Liver (tissue), 9 donors: ENCODE results near the gene CCDC152. TPM values are rescaled to one million over a fixed set of nuclear protein-coding genes. Genes with fewer than 3 reads are reported as not detected.
"Not testable (repeated sequence)": the region's sequence is repeated elsewhere in the genome, so short reads cannot be mapped to it uniquely, and the experiment has no call there.

Experiments
- DNase-seq: peaks from one replicate; pipeline ENCODE4 v3.0.0-alpha.2; 2017; ENCODE audit warnings: low spot score
- H3K27ac ChIP-seq, 2 donors: one replicate each; pipeline ENCODE4 v1.7.0; 2013; ENCODE audit warnings: inconsistent platforms in 2 of 2, low read length in 2 of 2, control low read depth in 1 of 2, low read depth in 1 of 2, mild to moderate bottlenecking in 1 of 2
- H3K27me3 ChIP-seq, 4 donors: one replicate each; pipeline versions ENCODE4 v1.6.1 to v1.7.0; 2013; ENCODE audit warnings: low read length in 3 of 4, inconsistent platforms in 1 of 4, mild to moderate bottlenecking in 1 of 4, moderate library complexity in 1 of 4; ENCODE audit not compliant: control insufficient read depth in 4 of 4, insufficient read depth in 4 of 4
- H3K36me3 ChIP-seq, 4 donors: one replicate each; pipeline versions ENCODE4 v1.6.1 to v1.7.0; 2013; ENCODE audit warnings: low read length in 3 of 4, mild to moderate bottlenecking in 3 of 4, low read depth in 1 of 4, moderate library complexity in 1 of 4; ENCODE audit not compliant: control insufficient read depth in 4 of 4, insufficient read depth in 3 of 4
- H3K4me1 ChIP-seq, 4 donors: one replicate each; pipeline versions ENCODE4 v1.6.1 to v1.7.0; 2013; ENCODE audit warnings: low read length in 3 of 4, mild to moderate bottlenecking in 3 of 4, moderate library complexity in 1 of 4; ENCODE audit not compliant: control insufficient read depth in 4 of 4, insufficient read depth in 4 of 4
- H3K4me3 ChIP-seq, 3 donors: one replicate each; pipeline versions ENCODE4 v1.6.1 to v1.7.0; 2013; ENCODE audit warnings: low read length in 3 of 3, control low read depth in 1 of 3, low read depth in 1 of 3, mild to moderate bottlenecking in 1 of 3
- H3K9ac ChIP-seq, 2 donors: one replicate each; pipeline ENCODE4 v1.7.0; 2013; ENCODE audit warnings: low read length in 2 of 2, mild to moderate bottlenecking in 2 of 2, moderate library complexity in 2 of 2, control low read depth in 1 of 2, low read depth in 1 of 2
- H3K9me3 ChIP-seq, 4 donors: one replicate each; pipeline versions ENCODE4 v1.6.1 to v1.7.0; 2013; ENCODE audit warnings: low read length in 3 of 4; ENCODE audit not compliant: control insufficient read depth in 4 of 4
- EGR1 ChIP-seq, 2 donors: IDR thresholded peaks; 2 replicates each; pipeline ENCODE4 v1.6.1; 2016 to 2018; ENCODE audit warnings: antibody characterized with exemption in 2 of 2, low read depth in 2 of 2
- FOXA1 ChIP-seq: IDR thresholded peaks from 2 replicates; pipeline ENCODE4 v1.6.1; 2016; ENCODE audit warnings: antibody characterized with exemption
- FOXA2 ChIP-seq: IDR thresholded peaks from 2 replicates; pipeline ENCODE4 v1.6.1; 2016; ENCODE audit warnings: antibody characterized with exemption
- GABPA ChIP-seq, 2 donors: IDR thresholded peaks in 1 of 2; conservative IDR thresholded peaks in 1 of 2; 2 replicates each; pipeline ENCODE4 v1.6.1; 2016; ENCODE audit warnings: antibody characterized with exemption in 2 of 2, mild to moderate bottlenecking in 1 of 2, moderate library complexity in 1 of 2
- HNF4A ChIP-seq, 2 donors: conservative IDR thresholded peaks; 2 replicates each; pipeline ENCODE4 v1.6.1; 2016; ENCODE audit warnings: antibody characterized with exemption in 2 of 2, mild to moderate bottlenecking in 2 of 2
- HNF4G ChIP-seq: IDR thresholded peaks from 2 replicates; pipeline ENCODE4 v1.6.1; 2016; ENCODE audit warnings: antibody characterized with exemption
- JUND ChIP-seq, 2 donors: IDR thresholded peaks; 2 replicates each; pipeline ENCODE4 v1.6.1; 2016; ENCODE audit warnings: antibody characterized with exemption in 2 of 2
- RAD21 ChIP-seq, 2 donors: IDR thresholded peaks; 2 replicates each; pipeline ENCODE4 v1.6.1; 2016; ENCODE audit warnings: antibody characterized with exemption in 2 of 2, mild to moderate bottlenecking in 2 of 2
- RXRA ChIP-seq, 2 donors: IDR thresholded peaks; 2 replicates each; pipeline ENCODE4 v1.6.1; 2017 to 2018; ENCODE audit warnings: antibody characterized with exemption in 2 of 2, mild to moderate bottlenecking in 1 of 2
- SP1 ChIP-seq: IDR thresholded peaks from 2 replicates; pipeline ENCODE4 v1.6.1; 2018; ENCODE audit warnings: antibody characterized with exemption, mild to moderate bottlenecking
- TAF1 ChIP-seq: conservative IDR thresholded peaks from 2 replicates; pipeline ENCODE4 v1.6.1; 2016; ENCODE audit warnings: antibody characterized with exemption, mild to moderate bottlenecking
- YY1 ChIP-seq: IDR thresholded peaks from 2 replicates; pipeline ENCODE4 v1.6.1; 2016; ENCODE audit warnings: antibody characterized with exemption, mild to moderate bottlenecking
- WGBS: extraction: QIAGEN DNeasy Blood & Tissue Kit; methylation state at CpG from one replicate; pipeline ENCODE4 v1.1.7; 2013; 5-methylcytosine and 5-hydroxymethylcytosine counted together
- polyA plus RNA-seq, 2 donors: library from polyadenylated mRNA; stranded (reverse) in 1 of 2; unstranded in 1 of 2; fragments of 200-250 nt in 1 of 2; fragments of >200 nt in 1 of 2; fragmentation: Nextera tagmentation in 1 of 2; extraction: Ambion mirVana in 1 of 2; gene quantifications; one replicate each; pipeline versions ENCODE4 v1.2.1 to v1.2.3, GENCODE V29; 2013 to 2015
- total RNA-seq, 2 donors: library from RNA; depleted of rRNA; stranded (reverse); fragments of >200 nt; gene quantifications; one replicate each; pipeline ENCODE4 v1.2.3, GENCODE V29; 2014
- TF ChIP-seq, protein P1 (sequence below): fragments of 150-350 bp; IDR thresholded peaks from 2 replicates; pipeline ENCODE4 v1.5.1; 2017; ENCODE audit warnings: improper control_type of control experiment, low read depth, low read length; ENCODE audit not compliant: missing input control
- TF ChIP-seq, protein P2 (sequence below): IDR thresholded peaks from 2 replicates; pipeline ENCODE4 v1.6.1; 2016; ENCODE audit warnings: antibody characterized with exemption
- TF ChIP-seq, protein P3 (sequence below): IDR thresholded peaks from 2 replicates; pipeline ENCODE4 v1.6.1; 2016; ENCODE audit warnings: antibody characterized with exemption, mild to moderate bottlenecking
- donor health status: healthy.
- donor health status: healthy.
- donor health status: healthy.
- donor health status: healthy.
- donor health status: healthy.

CCDC152 gene
- total and polyA plus RNA-seq, 4 donors: 0.08 to 81.4 (median 3.3) TPM

DNA sequence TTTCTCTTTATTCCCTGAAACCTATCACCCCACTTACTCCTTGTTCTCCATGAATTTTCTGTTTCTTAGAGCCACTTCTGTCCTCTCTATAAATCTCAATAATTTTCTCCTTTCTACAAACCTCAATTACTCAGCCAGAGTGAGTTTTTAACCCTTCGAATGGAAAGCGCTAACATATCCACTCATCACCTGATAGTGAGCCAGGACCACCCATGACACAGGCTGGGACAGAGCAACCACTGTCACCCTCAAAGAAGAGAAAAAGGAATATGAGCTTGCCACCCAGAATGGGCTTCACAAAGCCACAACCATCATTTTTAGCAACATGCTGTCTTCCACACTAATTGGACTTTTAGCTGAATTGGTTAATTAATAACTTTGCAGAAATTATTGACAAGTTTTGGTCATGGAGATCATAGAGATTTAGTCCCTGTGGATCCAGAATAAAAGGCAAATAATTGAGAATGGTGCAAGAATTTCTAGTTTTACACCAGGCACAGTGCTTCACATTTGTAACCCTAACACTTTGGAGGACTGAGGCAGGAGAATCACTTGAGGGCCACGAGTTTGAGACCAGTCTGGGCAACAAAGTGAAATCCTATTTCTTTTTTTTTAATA lies 87.2 kb downstream of the CCDC152 start (continued):
- TF ChIP-seq, protein P1, sequence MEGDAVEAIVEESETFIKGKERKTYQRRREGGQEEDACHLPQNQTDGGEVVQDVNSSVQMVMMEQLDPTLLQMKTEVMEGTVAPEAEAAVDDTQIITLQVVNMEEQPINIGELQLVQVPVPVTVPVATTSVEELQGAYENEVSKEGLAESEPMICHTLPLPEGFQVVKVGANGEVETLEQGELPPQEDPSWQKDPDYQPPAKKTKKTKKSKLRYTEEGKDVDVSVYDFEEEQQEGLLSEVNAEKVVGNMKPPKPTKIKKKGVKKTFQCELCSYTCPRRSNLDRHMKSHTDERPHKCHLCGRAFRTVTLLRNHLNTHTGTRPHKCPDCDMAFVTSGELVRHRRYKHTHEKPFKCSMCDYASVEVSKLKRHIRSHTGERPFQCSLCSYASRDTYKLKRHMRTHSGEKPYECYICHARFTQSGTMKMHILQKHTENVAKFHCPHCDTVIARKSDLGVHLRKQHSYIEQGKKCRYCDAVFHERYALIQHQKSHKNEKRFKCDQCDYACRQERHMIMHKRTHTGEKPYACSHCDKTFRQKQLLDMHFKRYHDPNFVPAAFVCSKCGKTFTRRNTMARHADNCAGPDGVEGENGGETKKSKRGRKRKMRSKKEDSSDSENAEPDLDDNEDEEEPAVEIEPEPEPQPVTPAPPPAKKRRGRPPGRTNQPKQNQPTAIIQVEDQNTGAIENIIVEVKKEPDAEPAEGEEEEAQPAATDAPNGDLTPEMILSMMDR: no peak
- TF ChIP-seq SP1: peak; percentile 52
- no peak for TF ChIP-seq JUND (IDR thresholded peaks at IDR 0.05)
- no peak for TF ChIP-seq GABPA (IDR thresholded peaks at IDR 0.05 in 1 of 2, conservative IDR thresholded peaks at IDR 0.05 in 1 of 2)
- TF ChIP-seq HNF4A (conservative IDR thresholded peaks at IDR 0.05): peak; percentile 40 to 45
- TF ChIP-seq RXRA (IDR thresholded peaks at IDR 0.05): no peak
- TF ChIP-seq TAF1: no peak
- peak; percentile 8 to 20 for TF ChIP-seq RAD21 (IDR thresholded peaks at IDR 0.05)
- TF ChIP-seq YY1: peak; percentile 72

DNA sequence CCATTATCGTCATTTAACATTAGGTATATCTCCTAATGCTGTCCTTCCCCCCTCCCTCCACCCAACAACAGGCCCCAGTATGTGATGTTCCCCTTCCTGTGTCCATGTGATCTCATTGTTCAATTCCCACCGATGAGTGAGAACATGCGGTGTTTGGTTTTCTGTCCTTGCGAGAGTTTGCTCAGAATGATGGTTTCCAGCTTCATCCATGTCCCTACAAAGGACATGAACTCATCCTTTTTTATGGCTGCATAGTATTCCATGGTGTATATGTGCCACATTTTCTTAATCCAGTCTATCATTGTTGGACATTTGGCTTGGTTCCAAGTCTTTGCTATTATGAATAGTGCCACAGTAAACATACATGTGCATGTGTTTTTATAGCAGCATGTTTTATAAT lies 87.8 kb downstream of the CCDC152 start:
- Histone ChIP-seq H3K4me1 (peaks cover 13 to 46% (median 37%) of the 10 kb centered on the region in 4 donors), H3K27ac (peak overlapping the region in 1 of 2 donors; percentile 75)
- H3K4me3 ChIP-seq, H3K9ac ChIP-seq, DNase-seq, H3K9me3 ChIP-seq, H3K27me3 ChIP-seq, H3K36me3 ChIP-seq: not testable (repeated sequence)
- WGBS: 82% methylated on average over 4 of the region's 4 CpGs

DNA sequence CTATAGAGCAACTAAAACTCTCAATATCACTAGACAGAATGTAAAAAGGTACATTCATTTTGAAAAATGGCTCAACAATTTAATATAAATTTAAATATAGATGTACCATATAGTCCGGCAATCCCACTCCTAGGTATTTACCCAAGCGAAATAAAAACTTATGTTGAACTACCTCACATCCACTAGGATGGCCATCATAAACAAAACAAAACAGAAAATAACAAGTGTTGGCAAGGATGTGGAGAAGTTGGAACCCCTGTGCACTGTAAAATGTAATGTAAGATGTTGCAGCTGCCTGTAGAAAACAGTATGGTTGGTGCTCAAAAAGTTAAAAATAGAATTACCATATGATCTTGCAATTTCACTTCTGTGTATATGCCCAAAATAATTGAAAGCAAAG lies 91.9 kb downstream of the CCDC152 start:
- no peak for TF ChIP-seq RAD21 (IDR thresholded peaks at IDR 0.05)
- TF ChIP-seq SP1: no peak
- TF ChIP-seq FOXA2: no peak
- TF ChIP-seq, protein P2, sequence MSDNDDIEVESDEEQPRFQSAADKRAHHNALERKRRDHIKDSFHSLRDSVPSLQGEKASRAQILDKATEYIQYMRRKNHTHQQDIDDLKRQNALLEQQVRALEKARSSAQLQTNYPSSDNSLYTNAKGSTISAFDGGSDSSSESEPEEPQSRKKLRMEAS: no peak
- no peak for TF ChIP-seq RXRA (IDR thresholded peaks at IDR 0.05)
- Histone ChIP-seq H3K4me3 (no peak overlapping the region), H3K27ac (no peak overlapping the region), H3K9ac (no peak overlapping the region), H3K27me3 (no peaks in the 10 kb centered on the region), H3K9me3 (no peaks in the 10 kb centered on the region), H3K36me3 (no peaks in the 10 kb centered on the region), H3K4me1 (peaks cover 0 to 13% (median 8%) of the 10 kb centered on the region in 4 donors)
- no peak for DNase-seq
- WGBS: over 99% methylated on average over 2 of the region's 2 CpGs

DNA sequence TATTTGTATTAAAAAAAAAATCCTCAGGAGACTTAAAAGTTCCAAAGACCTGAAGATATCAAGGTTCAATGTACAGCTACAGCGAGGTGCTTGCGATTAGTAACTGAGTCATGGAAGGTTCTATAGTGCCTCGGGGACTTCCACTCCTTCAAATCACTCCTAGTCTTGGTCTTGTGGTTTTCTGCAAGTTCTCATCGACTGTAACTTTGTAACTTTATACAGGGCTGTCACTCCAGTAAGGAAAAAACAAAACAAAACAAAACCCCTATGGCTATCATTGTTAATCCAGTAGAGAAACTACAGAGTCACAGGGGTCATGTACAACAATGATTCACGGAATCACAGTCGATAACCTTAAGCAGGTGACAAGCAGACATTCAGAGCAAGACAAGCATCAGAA lies 94.9 kb downstream of the CCDC152 start:
- Histone ChIP-seq H3K27me3 (no peaks in the 10 kb centered on the region), H3K36me3 (no peaks in the 10 kb centered on the region), H3K4me3 (no peak overlapping the region), H3K4me1 (peaks cover 4 to 18% (median 15%) of the 10 kb centered on the region in 4 donors), H3K9me3 (no peaks in the 10 kb centered on the region), H3K9ac (no peak overlapping the region), H3K27ac (no peak overlapping the region)
- DNase-seq: no peak
- WGBS: 92% methylated on average over 6 of the region's 6 CpGs
- TF ChIP-seq FOXA2 (no peak), RAD21 (IDR thresholded peaks at IDR 0.05) (no peak), EGR1 (IDR thresholded peaks at IDR 0.05; ENCODE audit: low read depth in 2 of 2) (no peak), TAF1 (no peak), RXRA (IDR thresholded peaks at IDR 0.05) (no peak), HNF4A (conservative IDR thresholded peaks at IDR 0.05) (no peak), GABPA (IDR thresholded peaks at IDR 0.05 in 1 of 2, conservative IDR thresholded peaks at IDR 0.05 in 1 of 2) (no peak), SP1 (no peak), FOXA1 (no peak), HNF4G (no peak)
- TF ChIP-seq, protein P1: no peak
- TF ChIP-seq, protein P3, sequence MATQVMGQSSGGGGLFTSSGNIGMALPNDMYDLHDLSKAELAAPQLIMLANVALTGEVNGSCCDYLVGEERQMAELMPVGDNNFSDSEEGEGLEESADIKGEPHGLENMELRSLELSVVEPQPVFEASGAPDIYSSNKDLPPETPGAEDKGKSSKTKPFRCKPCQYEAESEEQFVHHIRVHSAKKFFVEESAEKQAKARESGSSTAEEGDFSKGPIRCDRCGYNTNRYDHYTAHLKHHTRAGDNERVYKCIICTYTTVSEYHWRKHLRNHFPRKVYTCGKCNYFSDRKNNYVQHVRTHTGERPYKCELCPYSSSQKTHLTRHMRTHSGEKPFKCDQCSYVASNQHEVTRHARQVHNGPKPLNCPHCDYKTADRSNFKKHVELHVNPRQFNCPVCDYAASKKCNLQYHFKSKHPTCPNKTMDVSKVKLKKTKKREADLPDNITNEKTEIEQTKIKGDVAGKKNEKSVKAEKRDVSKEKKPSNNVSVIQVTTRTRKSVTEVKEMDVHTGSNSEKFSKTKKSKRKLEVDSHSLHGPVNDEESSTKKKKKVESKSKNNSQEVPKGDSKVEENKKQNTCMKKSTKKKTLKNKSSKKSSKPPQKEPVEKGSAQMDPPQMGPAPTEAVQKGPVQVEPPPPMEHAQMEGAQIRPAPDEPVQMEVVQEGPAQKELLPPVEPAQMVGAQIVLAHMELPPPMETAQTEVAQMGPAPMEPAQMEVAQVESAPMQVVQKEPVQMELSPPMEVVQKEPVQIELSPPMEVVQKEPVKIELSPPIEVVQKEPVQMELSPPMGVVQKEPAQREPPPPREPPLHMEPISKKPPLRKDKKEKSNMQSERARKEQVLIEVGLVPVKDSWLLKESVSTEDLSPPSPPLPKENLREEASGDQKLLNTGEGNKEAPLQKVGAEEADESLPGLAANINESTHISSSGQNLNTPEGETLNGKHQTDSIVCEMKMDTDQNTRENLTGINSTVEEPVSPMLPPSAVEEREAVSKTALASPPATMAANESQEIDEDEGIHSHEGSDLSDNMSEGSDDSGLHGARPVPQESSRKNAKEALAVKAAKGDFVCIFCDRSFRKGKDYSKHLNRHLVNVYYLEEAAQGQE: no peak
